Stimulated activated CD8-positive, alpha-beta memory T cell treated with anti-CD3 and anti-CD28 coated beads, Interleukin-12 subunit alpha, Interleukin-12 subunit beta, amount 100 ng/mL, for 24 hours (primary cell): ENCODE measurements around the gene ROBO3.

ENCODE experiments used
- DNase-seq: peaks from one replicate; pipeline ENCODE4 v3.0.0-alpha.2; 2020; ENCODE audit errors: extremely low read depth

ROBO3 gene

GRCh38 chr11:124892750-124893454, 27.7 kb downstream of the ROBO3 start:
- no peak for DNase-seq

- no peak for DNase-seq
Observed at GRCh38 chr11:124893781-124894401, 28.7 kb downstream of the ROBO3 start.

- no peak for DNase-seq
Observed at GRCh38 chr11:124894606-124895430, 29.6 kb downstream of the ROBO3 start.

- DNase-seq, result no peak
Observed at GRCh38 chr11:124895471-124895971, 30.3 kb downstream of the ROBO3 start.

GRCh38 chr11:124896071-124896750, 31.0 kb downstream of the ROBO3 start:
- no peak for DNase-seq

- no peak for DNase-seq
Observed at GRCh38 chr11:124896821-124897391, 31.7 kb downstream of the ROBO3 start.

GRCh38 chr11:124897674-124898262, 32.5 kb downstream of the ROBO3 start, which contains the start of gene ROBO4:
Gene ROBO4 (minus strand): TSS chr11:124897865. CDS start chr11:124897795, 70 bp downstream.
- no peak for DNase-seq

- DNase-seq, result no peak
Observed at GRCh38 chr11:124898263-124898680, 33.0 kb downstream of the ROBO3 start.

GRCh38 chr11:124898711-124899110, 33.5 kb downstream of the ROBO3 start:
- DNase-seq, result no peak

GRCh38 chr11:124899383-124900145, 34.3 kb downstream of the ROBO3 start:
- no peak for DNase-seq

GRCh38 chr11:124900464-124900863, 35.2 kb downstream of the ROBO3 start:
- no peak for DNase-seq

GRCh38 chr11:124902616-124903015, 37.4 kb downstream of the ROBO3 start:
- DNase-seq, result no peak

GRCh38 chr11:124915541-124916369, 50.5 kb downstream of the ROBO3 start:
- DNase-seq, result no peak

GRCh38 chr11:124916370-124916710, 51.1 kb downstream of the ROBO3 start:
- no peak for DNase-seq

- no peak for DNase-seq
Observed at GRCh38 chr11:124917115-124917637, 51.9 kb downstream of the ROBO3 start.

- DNase-seq, result no peak
Observed at GRCh38 chr11:124918950-124919349, 53.7 kb downstream of the ROBO3 start, which contains the start of gene HEPN1. Gene HEPN1 (plus strand): TSS chr11:124919250.

- DNase-seq, result no peak
Observed at GRCh38 chr11:124919898-124920297, 54.7 kb downstream of the ROBO3 start.

- no peak for DNase-seq
Observed at GRCh38 chr11:124920356-124920755, 55.1 kb downstream of the ROBO3 start.
